Mucosa of descending colon (tissue), 3 donors: ENCODE data around the gene LARGE2. TPM values are rescaled to one million over a fixed set of nuclear protein-coding genes. Genes with fewer than 3 reads are reported as not detected.
"Not testable (repeated sequence)": the region's sequence is repeated elsewhere in the genome, so short reads cannot be mapped to it uniquely, and the experiment has no call there.

Experiments
- ATAC-seq: fragments of 200-7000 bp; cut with Tn5 transposase; one replicate; pipeline ENCODE4 v1.9.1; 2020; ENCODE audit warnings: mild to moderate bottlenecking, moderate library complexity
- DNase-seq, 3 donors: peaks; one replicate each; pipeline ENCODE4 v3.0.0-alpha.2; 2020
- H3K36me3 ChIP-seq: fragments of 200-600 bp; one replicate; pipeline ENCODE4 v1.8.0; 2021; ENCODE audit warnings: low read depth, mild to moderate bottlenecking
- H3K4me1 ChIP-seq: fragments of 200-600 bp; one replicate; pipeline ENCODE4 v1.8.0; 2021; ENCODE audit warnings: low read depth, mild to moderate bottlenecking
- H3K4me3 ChIP-seq: fragments of 200-600 bp; one replicate; pipeline ENCODE4 v1.8.0; 2021; ENCODE audit warnings: mild to moderate bottlenecking
- H3K9me3 ChIP-seq: fragments of 200-600 bp; one replicate; pipeline ENCODE4 v1.8.0; 2021; ENCODE audit warnings: mild to moderate bottlenecking
- CTCF ChIP-seq: fragments of 200-600 bp; IDR thresholded peaks from one replicate; pipeline ENCODE4 v1.8.0; 2022; ENCODE audit warnings: antibody characterized with exemption, mild to moderate bottlenecking
- intact Hi-C, 2 donors: fragments of 100-400 bp; cut with DNase I in 1 of 2; cut with micrococcal nuclease in 1 of 2; formaldehyde crosslinking; loops; one replicate each; pipeline versions ENCODE4 v1.11.0 to v1.11.1; 2022; cut with DNase I, micrococcal nuclease
- total RNA-seq, 3 donors: library from RNA; stranded (reverse); fragmentation: NEBNext Ultra II Directional in 2 of 3; extraction: Animal tissue kit (Norgen Biotek cat#: 25700) in 2 of 3; gene quantifications; one replicate each; pipeline versions ENCODE4 v1.2.1 to v1.2.4, GENCODE V29; 2021 to 2023
- donor health status: DM: no; HTN: no; CAD: no; lungs with moderate emphysema.
- donor health status: DM: no; HTN: no; CAD: no.
- donor health status: DM: no; HTN: yes; CAD: no.

The LARGE2 gene
- total RNA-seq, 3 donors from 2014 or later, result 1.9 to 2.9 (median 2.3) TPM

GRCh38 chr11:45899086-45899447, 23.4 kb upstream of the LARGE2 start:
- H3K9me3 ChIP-seq, result no peaks in the 10 kb centered on the region
- intact Hi-C loops, result no loop called here
- DNase-seq, result no peak
- peaks cover 8% of the 10 kb centered on the region for H3K4me1 ChIP-seq
- ATAC-seq, result no peak
- no peaks in the 10 kb centered on the region for H3K36me3 ChIP-seq
- TF ChIP-seq CTCF, result no peak
- no peak overlapping the region for H3K4me3 ChIP-seq

DNA sequence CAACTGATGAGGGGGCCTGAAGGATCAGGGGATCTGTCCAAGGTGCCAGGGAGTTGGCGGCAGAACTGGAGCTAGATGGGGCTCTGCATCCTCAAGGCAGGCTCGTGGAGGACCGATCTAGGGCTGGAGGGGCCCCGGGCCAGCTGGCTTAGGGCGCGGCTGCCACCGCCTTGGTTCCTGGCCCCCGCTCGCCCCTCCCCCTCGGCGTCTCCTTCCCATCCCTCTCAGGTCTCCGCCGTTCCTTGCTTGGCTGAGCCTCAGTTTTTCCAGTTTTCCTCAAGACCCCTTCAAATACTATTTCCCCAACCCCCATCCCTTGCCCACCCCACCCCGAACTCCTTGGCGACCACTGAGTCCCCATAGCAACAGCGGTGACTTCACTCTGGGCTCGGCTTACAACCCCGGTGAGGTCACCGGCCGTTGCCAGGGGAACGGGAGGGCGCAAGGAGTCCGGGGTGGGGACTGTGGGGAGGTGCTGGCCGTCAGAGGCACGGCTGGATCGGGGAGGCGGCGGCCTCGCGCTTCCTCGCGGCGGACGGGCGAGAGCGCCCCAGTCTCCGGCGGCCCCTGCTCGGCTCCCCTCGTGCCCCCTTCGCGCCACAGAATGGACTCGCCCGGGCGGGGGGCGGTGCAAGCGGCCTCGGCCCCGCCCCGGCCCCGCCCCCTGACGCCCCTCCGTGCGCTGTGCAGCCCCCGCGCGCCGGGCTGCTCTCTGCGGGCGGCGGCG, 22.8 kb upstream of the LARGE2 start:
- no peak for TF ChIP-seq CTCF
- no peaks in the 10 kb centered on the region for H3K9me3 ChIP-seq
- no peak overlapping the region for H3K4me3 ChIP-seq
- ATAC-seq, result peak; percentile 77
- peaks cover 8% of the 10 kb centered on the region for H3K4me1 ChIP-seq
- H3K36me3 ChIP-seq, result no peaks in the 10 kb centered on the region
- intact Hi-C loops, result no loop called here
- DNase-seq, result peak; percentile 68 to 83 (median 78)

DNA sequence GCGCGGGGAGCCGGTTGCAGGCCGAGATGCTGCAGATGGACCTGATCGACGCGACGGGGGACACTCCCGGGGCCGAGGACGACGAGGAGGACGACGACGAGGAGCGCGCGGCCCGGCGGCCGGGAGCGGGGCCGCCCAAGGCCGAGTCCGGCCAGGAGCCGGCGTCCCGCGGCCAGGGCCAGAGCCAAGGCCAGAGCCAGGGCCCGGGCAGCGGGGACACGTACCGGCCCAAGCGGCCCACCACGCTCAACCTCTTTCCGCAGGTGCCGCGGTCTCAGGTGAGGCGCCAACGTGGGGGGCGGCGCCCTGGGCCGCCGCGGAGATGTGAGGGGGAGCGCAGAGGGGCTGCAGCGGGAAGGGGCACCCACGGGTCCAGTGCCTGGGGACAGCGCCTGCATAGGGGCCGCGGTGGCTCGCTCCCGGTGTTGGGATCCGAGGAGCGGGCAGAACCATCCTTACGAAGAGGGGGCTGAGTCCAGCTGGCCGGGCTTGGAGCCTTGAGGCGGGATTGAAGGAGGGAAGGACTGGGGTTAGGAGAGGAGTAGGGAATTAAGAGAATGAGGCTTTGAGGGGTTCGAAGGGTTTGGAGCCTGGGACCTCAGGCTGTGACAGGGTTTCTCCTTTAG, 22.2 kb upstream of the LARGE2 start:
- DNase-seq (peak in 1 of 3 donors; percentile 45), ATAC-seq (peak; percentile 5)
- H3K4me3 ChIP-seq, H3K36me3 ChIP-seq, intact Hi-C loops, H3K9me3 ChIP-seq, H3K4me1 ChIP-seq: not testable (repeated sequence)

- intact Hi-C loops, result no loop called here
- Histone ChIP-seq H3K4me1 (peaks cover 8% of the 10 kb centered on the region), H3K36me3 (no peaks in the 10 kb centered on the region), H3K4me3 (no peak overlapping the region), H3K9me3 (no peaks in the 10 kb centered on the region)
- no peak for ATAC-seq
- DNase-seq, result peak in 1 of 3 donors; percentile 45
- TF ChIP-seq CTCF, result no peak
Observed at GRCh38 chr11:45900916-45901617, 21.4 kb upstream of the LARGE2 start.

DNA sequence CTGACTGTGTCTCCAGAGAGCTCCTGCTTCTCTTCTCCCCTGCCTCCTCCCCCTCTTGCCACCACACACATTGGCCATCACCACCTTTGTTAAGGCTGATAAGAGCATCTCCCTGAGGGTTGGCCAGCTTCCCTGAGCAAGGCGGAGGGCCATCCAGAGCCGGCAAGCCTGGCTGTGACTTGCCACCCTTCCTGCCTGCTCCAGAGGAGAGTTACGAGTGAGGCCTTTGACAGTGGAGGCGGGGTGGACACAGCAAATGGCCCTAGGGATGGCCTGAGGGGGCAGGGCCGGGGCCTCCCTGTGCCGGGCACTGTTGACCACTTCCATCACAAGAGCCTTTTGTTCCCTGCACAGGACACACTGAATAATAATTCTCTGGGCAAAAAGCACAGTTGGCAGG, 20.8 kb upstream of the LARGE2 start:
- intact Hi-C loops, result no loop called here
- no peak for DNase-seq

More for the DNA sequence above, 20.8 kb upstream of the LARGE2 start:
- H3K4me3 ChIP-seq, result no peak overlapping the region
- no peak for ATAC-seq
- no peak for TF ChIP-seq CTCF
- H3K4me1 ChIP-seq, result peaks cover 8% of the 10 kb centered on the region
- H3K9me3 ChIP-seq, result no peaks in the 10 kb centered on the region
- H3K36me3 ChIP-seq, result no peaks in the 10 kb centered on the region
